NCI-H748 (cell line): ENCODE results near the gene PRKCB.
A peak's percentile ranks its signal among the peaks of the same experiment; 100 is the strongest.
"Not testable (repeated sequence)": the region's sequence is repeated elsewhere in the genome, so short reads cannot be mapped to it uniquely, and the experiment has no call there.

Experiments
- DNase-seq: peaks from one replicate; lab custom pipeline; 2025; ENCODE audit not compliant: unreplicated experiment; lab: John Stamatoyannopoulos, UW

Gene PRKCB

DNA sequence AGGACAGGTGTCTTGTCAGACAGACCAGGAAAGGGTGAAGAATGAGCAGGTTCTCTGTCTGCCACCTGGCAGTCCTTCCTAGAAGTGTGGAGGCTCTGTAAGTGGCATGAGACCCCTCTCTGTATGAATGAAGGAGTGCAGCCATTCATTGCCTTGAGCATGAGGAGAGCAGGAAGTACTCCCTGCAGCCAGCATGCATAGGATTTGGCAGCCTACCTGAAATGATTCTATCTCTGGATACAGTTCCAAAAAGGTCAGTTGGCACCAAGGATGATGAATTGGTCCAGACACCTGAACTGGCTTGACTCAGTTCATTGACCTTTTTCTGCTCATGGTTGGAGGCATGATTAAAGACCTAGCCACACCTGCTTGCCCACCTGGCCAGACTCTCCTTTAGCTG is 163.0 kb downstream of the PRKCB start:
- no peak for DNase-seq

DNA sequence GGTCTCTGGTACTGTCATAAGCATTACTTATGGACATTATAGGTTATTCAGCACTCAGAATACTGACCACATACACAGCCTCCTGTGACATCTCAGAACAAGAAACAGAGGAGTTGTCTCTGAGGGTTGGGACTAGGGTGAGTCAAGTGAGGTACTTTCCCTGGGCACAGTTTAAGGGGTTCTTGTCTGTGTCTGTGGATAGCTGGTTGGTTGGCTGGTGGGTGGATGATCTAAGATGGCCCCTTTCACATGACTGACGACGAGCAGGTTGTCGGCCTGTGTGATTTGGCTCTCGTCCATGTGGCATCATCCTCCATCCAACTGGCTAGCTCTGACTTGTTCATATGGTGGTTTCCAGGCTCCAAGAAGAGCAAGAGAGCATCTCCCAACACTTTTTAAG is 163.9 kb downstream of the PRKCB start:
- DNase-seq = no peak

DNA sequence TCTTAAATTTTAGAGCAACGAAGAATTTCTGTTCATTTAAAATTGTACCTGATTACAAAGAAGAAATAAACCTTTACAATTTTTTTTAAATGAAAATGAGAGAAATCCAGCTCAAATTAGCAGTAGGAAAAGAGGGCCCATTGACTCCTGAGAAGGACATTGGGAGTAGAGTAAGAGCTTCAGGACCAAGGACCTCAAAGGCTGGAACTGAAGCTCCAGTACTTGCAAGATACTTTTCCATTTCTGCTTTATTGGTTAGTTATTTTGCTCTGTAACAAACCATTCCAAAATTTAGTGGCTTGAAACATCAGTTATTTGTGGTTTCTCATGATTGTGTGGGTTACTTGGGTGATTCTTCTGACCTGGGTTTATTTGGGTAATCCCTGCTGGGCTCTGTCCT is 165.9 kb downstream of the PRKCB start:
- DNase-seq = no peak

DNA sequence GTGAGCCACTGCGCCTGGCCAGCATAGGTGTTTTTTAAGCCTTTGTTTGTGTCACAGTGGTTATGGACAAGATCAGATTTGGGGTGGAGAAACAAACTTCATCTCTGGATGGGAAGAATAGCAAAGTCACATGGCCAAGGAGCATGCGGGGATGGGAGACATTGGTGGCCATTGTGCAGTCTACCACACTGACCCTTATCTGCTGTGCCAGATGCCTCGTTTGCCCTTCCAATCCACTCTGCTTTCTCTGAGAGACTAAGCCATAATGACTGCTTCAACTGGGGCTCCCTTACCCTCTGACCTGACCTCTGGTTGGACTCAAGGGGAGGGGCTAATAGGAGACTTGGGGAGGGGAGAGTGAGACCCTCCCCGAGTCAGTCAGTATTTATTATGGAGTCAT is 166.8 kb downstream of the PRKCB start:
- no peak for DNase-seq

DNA sequence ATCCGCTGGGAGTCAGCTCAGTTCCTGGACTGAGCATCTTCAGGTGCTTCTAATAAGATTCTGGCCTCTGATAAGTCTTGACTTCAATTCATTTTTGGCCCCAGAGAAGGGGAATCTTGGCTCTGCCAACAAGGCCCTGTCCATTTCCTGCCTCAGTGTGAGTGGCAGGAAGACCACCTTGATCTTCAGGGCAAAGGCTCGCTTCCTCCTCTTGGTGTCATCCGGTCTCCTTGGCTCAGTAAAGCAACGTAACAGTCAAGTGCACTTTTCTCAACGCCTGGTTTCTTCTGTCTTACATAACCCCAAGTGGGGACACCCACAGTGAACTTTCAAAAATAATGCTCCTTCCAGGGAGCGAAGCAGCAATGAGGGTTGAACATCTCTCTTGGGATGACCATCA is 169.8 kb downstream of the PRKCB start:
- no peak for DNase-seq

DNA sequence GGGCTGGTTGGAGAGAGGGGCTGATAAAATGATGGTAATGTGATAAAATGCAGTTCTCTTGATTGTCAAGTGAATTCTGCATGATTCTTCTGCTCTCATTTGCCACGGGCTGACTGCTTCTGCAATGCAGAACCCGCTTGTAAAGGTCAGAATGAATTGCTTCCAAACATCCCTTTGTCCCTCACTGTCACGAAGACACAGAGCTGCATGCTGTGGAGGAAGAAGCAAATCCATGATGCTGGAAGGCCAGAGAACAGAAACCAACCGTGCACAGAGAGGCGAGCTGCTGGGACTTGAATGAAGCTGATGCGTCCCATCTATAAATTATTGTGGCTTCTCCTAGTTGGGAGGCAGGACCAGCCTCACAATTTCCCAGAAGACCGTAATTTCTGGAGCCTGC is 171.6 kb downstream of the PRKCB start:
- no peak for DNase-seq

DNA sequence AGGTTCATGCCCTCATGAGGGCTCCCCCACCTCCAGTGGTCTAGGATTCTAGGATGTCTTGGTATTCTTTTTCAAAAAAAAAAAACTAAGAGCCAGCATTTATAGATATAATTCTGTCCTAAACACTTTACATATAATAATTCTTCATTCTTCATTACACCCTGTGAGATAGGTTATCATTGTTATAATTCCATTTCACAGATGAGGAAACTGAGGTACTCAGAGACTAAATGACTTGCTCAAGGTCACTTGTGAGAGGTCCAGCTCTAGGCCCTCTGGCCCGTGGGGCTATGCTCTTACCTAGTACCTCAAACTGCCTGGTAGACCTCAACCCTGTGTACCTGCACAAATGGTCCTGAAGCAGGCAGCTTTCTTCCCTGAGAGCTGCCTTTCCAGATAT is 172.2 kb downstream of the PRKCB start:
- DNase-seq = no peak

DNA sequence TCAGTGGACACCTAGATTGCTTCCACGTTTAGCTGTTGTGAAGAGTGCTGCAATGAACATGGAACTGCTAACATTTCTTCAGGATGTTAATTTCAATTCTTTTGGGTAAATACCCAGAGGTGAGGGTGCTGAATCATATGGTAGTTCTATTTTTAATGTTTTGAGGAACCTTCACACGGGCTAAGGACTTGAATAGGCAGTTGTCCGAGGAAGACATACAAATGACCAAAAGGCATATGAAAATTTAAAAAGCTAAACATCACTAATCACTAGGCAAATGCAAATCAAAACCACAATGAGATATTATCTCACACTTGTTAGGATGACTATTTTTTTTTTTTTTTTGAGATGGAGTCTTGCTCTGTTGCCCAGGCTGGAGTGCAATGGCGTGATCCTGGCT is 173.3 kb downstream of the PRKCB start:
- no peak for DNase-seq

DNA sequence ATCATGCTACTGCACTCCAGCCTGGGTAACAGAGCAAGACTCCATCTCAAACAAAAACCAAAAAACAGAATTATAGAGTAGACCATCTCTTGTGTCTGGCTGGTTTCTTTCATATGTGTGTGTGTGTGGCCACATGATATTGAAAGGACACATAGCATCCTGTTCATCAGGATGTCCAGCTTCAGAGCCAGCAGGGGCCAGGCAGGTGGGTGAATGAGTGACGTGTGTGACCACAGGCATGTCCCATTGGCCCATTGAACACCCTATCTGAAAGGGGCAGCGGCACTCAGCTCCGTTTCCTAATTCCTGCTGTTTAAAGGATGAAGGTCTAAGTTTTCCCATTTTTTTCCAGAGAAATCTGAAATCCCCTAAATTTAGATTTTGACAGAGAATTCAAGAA is 174.2 kb downstream of the PRKCB start:
- no peak for DNase-seq

DNA sequence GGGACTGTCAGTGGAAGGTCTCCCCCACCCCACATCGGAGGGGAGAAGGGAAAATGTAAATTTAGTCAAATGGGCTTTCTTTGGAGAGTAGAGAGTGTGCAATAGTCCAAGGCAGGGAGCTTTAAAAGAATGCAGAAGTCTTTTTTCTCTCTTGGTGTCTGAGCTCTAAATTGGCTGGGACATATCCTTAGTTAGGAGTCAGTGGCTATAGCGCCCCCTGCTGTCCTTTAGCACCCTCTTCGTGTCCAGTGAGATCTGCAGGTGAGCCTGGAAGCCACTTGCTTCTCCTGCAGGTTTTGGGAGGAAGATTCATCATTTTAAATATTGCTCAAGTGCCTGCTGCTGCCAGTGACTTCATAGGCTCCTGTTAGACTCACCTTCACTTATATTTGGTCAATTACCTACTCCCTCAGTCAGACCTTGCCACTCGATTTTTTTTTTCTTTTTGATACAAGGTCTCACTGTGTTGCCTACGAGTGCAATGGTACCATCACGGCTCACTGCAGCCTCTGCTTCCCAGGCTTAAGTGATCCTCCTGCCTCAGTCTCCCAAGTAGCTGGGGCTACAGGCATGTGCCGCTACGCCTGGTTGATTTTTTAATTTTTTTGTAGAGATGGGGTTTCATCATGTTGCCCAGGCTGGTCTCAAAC is 174.8 kb downstream of the PRKCB start:
- peak; percentile 74 for DNase-seq

DNA sequence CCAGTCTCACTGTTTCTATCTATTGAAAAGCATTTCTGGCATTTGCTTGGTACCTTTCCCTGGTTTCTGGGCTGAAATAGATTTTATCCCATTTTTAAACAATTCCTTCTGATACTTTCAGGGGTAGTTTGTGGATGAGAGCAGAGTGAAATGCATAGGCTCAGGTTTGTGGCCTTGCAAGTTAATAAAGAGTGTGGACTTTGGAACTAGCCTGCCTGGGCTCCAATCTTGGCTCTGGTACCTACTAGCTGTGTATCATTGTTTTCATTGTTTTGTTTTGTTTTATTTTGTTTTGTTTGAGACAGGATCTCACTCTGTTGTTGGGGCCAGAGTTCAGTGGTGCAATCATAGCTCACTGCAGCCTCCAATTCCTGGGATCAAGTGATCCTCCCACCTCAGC is 175.5 kb downstream of the PRKCB start:
- no peak for DNase-seq

DNA sequence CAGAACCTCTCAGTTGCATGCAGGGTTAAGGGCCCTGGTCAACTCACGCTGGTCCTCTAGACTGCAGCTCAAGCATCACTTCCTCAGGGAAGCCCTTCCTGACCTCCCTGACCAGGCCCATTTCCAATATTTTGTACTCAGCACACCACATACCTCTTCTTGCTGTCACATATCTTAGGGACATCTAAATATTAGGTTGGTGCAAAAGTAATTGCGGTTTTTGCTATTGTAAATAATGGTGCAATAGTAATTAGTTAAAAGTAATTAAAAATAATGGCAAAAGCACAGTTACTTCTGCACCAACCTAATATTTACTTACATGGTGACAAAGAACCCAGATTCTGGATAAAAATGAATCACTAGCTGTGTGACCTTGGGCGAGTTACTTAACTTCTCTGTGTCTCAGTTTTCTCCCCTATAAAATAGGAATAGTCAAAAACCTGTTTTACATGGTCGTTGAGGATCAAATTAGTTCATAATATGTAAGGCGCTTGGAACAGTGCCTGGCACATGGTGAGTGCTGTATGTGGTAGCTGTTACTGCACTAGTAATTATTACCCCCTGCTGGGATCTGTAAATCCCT is 177.4 kb downstream of the PRKCB start:
- peak; percentile 96 for DNase-seq

DNA sequence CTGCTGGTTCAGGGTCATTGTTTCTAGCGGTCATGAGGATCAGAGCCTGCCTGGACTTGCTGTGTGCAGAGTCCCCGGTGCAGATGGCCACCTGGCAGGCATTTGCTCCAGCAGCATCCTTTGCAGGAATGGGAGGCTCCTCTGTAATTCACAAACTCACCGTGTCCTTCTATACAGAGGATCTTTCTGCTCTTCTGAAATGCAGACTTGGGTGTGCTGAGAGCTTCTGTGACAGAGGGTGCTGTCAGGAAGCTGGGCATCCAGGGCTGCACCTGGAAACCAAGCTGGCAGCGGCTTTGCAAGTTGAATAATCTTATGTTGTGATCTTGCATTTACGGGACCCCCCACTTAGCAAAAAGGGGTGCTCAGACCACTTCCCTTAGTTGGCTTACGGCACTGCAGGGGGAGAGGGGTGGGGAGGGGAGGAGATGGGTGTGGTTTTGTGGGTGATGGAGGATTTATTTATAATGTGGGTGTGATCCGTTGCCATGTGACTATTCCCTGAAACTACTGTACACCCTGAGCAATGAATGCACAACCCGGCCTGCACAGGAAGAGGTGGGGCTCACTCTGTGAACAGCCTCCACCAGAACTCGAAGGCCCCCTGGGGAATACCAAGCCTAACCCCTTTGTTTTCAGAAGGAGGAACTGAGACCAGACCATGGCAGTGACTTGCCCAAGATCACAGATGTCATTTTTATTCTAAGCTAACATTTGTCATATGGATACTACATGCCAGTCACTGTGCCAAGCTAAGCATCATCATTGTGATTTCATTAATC is 178.3 kb downstream of the PRKCB start:
- DNase-seq = peak; percentile 94

DNA sequence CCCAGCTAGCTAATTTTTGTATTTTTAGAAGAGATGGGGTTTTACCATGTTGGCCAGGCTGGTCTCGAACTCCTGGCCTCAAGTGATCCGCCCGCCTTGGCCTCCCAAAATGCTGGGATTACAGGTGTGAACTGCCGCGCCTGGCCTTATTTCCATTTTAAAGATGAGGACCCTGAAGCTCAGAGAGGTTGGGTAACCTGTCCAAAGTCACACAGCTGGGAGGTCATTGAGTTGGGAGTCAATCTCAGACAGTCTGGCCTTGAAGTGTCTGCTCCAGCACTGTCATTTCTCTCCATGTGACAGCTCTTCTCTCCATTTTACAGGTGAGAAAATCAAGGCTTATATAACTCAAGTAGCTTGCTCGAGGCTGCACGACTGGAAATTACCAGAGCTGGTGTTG is 179.2 kb downstream of the PRKCB start:
- not testable (repeated sequence) for DNase-seq

DNA sequence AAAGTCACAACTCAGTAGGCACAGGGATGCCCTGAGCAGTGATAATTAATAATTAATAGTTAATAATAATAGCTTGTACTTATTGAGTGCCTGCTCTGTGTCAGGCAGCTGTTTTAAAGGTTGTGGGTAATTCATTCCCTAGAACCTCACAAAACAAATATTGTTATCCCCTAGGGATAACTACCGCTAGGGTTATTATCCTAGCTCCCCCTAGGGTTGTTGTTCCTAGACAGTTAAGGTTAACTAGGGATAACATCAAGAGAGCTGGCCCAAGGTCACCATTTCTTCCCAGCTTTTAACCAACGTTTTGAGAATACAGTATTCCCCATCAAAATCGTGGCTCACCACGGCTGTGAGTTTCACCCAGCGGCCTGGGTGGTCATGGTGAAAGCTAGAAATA is 180.1 kb downstream of the PRKCB start:
- peak; percentile 51 for DNase-seq

DNA sequence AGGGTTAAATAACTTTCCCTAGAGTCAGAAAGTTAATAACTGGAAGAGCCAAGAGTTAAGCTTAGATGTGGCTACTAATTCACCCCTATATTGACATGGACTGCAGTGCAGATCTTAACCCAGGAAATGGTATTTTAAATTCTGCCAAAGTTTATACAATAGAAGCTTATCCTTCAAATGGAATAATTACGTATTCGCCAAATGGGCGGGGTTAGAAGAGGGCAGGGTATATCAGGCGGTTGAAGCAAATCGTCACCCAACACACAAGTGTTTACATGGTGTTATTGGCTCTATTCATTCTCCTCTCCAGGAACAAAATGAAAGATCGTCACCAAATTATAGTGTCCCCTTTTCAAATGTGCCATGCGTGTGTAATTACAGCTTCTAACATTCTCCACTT is 182.7 kb downstream of the PRKCB start:
- peak; percentile 89 for DNase-seq

DNA sequence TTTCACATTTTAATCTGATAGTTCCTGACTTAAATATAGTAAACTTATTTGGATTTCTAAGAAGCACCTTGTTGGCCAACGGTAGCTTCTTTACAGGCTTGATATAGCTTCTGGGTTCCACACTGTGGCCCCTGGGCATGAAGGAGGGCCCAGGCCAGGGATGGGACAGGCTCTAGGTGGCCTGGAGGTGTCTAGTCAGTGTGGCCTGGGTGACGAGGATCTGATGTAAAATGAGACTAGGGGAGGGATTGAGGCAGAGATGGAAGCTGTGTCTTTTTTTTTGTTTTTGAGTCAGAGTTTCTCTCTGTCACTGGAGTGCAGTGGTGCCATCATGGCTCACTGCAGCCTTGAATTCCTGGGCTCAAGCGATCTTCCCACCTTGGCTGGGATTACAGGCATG is 187.0 kb downstream of the PRKCB start:
- DNase-seq = no peak

DNA sequence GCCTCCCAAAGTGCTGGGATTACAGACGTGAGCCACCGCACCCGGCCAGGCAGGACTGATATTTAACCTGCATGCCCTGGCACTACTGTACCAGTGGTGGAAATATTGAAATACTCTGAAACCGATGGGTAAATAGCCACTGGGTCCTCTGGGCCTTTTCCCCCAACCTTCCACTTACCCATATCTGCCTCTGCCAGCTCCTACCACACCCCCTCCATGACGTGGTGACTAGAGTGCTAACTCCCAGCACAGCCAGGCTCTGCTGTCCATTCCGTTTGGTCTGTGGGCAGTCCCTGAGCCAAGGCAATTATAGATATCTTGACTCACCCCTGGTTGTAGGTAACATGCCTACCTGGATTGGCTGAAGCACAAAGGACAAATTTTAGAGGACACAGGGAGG is 187.8 kb downstream of the PRKCB start:
- no peak for DNase-seq

DNA sequence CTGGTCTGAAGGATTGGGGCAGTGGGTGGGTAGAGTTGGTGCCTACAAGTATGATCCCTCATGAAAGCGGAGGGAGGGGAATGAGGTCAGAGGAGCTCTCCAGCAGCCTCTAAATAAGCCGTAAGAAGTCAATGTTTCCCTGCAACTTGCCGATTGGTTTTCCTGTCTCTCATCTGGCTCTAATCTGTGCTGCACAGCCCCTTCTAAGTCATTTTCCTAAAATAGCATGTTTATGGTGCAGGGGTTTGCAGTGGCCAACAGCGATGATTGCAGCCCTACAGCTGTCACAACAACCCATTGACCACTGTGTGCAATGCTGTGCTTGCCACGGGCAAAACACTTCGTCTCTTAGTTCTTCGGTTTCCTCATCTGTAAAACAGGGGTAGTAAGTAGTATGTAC is 189.2 kb downstream of the PRKCB start:
- no peak for DNase-seq

DNA sequence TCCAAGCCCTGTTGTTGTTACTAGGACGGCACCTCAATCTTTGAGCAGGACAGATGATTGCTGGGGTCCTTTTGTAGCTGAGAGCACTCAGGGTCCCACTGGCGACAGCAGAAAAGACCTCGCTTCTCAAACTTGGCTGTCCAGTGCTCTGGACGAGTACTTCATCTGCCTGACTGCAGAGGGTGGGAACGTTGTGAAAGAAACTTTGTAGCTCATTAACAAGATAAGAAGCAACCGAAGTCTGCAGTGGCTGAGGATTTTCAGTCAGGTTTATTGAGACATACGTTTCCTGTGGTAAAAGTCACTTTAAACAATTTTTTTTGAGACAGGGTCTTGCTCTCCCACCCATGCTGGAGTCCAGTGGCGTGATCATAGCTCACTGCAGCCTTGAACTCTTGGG is 191.7 kb downstream of the PRKCB start:
- DNase-seq = no peak

DNA sequence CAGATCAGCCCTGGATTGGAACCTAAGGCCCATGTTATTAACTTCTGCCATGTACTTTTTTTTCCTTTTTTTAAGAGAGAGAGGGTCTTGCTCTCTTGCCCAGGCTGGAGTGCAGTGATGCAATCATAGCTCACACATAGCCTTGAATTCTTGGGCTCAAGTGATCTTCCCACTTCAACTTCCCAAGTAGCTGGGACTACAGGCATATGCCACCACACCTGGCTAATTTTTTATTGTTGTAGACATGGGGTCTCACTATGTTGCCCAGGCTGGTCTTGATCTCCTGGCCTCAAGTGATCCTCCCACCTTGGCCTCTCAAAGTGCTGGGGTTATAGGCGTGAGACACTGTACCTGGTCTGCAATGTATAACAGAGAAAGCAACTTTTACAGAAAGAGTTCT is 194.1 kb downstream of the PRKCB start:
- not testable (repeated sequence) for DNase-seq

DNA sequence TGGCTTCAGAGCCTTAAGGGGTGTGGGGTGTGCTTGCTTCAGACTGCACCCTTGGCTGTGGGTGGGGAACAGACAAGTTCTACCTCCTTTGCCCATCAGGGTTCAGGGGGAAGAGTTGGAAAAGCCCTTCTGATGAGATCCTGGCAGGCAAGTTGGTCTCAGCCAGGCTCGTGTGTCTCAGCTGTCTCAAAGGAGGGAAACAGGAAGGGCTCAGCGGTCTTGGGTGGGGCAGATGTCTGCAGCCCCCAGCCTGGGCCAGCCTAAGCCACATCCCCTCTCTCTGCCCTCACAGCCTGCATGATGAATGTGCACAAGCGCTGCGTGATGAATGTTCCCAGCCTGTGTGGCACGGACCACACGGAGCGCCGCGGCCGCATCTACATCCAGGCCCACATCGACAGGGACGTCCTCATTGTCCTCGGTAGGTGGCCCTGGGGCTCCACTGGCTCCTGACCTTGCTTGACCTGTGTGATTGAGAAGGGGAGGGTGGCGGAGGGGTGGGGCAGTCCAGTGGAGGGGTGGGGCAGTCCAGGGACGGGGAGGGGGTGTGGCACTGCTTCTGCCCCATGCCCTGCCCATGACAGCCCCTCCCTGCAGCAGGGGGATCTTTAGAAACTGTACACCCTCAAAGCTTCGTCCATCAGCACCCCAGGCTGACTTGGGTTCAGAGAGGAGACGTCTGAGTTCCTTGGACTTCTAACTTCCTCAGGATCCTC is 199.5 kb downstream of the PRKCB start:
- peak; percentile 17 for DNase-seq
